Vagina (tissue), 2 donors: ENCODE results near the gene DNM1L.

Experiments used
- CTCF ChIP-seq, 3 experiments: fragments of 450-650 bp in 2 of 3; fragments of 200-600 bp in 1 of 3; sonication (generic) in 1 of 3; IDR thresholded peaks; one replicate each; pipeline ENCODE4 v1.5.1; 2017 to 2019; ENCODE audit warnings: antibody characterized with exemption in 3 of 3, mild to moderate bottlenecking in 2 of 3, moderate library complexity in 2 of 3
- POLR2A ChIP-seq, 2 donors: fragments of 450-650 bp; IDR thresholded peaks; one replicate each; pipeline ENCODE4 v1.6.1; 2017; ENCODE audit warnings: antibody characterized with exemption in 2 of 2, mild to moderate bottlenecking in 2 of 2, moderate library complexity in 2 of 2
- POLR2AphosphoS5 ChIP-seq, 2 donors: sonication (generic); formaldehyde crosslinking; IDR thresholded peaks; one replicate each; pipeline ENCODE4 v1.9.0; 2017; ENCODE audit warnings: antibody characterized with exemption in 2 of 2, mild to moderate bottlenecking in 2 of 2, low read depth in 1 of 2; ENCODE audit not compliant: insufficient read depth in 1 of 2

GRCh38 chr12:32651151-32651955 lies 27.7 kb upstream of the DNM1L start:
- TF ChIP-seq CTCF (IDR thresholded peaks at IDR 0.05) (no peak), POLR2AphosphoS5 (IDR thresholded peaks at IDR 0.05; ENCODE audit: insufficient read depth in 1 of 2, low read depth in 1 of 2) (no peak), POLR2A (IDR thresholded peaks at IDR 0.05) (no peak)
